ENCODE results near the gene CD63.

The CD63 gene

DNA sequence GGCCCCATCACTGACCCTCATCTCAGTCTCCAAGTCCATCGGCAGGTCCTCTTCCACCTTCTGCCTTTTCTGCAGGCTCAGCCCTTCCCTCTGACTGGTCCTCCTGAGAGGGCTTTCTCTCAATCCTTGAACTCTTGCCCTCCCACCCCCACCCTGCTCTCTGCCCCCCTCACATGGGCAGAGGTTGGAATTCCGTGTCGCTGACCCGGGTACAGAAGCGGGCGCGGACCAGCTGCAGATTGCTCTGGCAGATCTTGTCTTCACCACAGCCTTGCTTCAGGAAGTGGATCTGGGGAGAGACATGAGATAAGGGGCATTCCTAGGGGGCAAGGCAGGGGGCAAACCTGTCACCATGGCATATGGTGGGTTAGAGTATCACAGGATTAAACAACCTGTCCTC lies 33.5 kb downstream of the CD63 start:
- no peak overlapping the region for H3K4me3 Mint-ChIP-seq
- no peaks in the 10 kb centered on the region for H3K27me3 Mint-ChIP-seq
- no peaks in the 10 kb centered on the region for H3K4me1 Mint-ChIP-seq
- H3K9me3 Mint-ChIP-seq, result no peaks in the 10 kb centered on the region
- no peak for DNase-seq
- no peak for ATAC-seq
- H3K27ac Mint-ChIP-seq, result no peak overlapping the region

DNA sequence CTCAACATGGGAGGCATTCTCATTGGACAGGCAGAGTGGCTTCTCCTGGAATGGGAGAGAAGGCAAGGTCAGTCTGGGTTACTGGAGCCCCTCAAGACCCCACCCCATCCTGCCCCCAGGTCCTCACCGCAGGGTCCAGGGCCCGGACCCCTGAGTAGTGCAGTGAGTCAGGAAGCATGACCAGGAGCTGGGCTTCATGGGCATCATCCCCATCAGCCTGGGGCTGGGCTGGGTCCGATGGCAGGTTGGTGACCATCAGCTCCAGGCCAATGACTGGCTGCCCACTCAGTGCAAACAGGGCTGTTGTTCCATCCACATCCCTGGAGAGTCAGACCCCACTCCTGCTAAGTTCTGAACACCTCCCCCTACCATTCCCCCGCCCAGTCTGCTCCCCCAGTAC lies 34.2 kb downstream of the CD63 start:
- no peaks in the 10 kb centered on the region for H3K4me1 Mint-ChIP-seq
- no peaks in the 10 kb centered on the region for H3K27me3 Mint-ChIP-seq
- peak overlapping the region in 1 of 2 donors; percentile 5 for H3K27ac Mint-ChIP-seq
- no peak for ATAC-seq
- H3K9me3 Mint-ChIP-seq, result no peaks in the 10 kb centered on the region
- no peak for DNase-seq
- no peak overlapping the region for H3K4me3 Mint-ChIP-seq

DNA sequence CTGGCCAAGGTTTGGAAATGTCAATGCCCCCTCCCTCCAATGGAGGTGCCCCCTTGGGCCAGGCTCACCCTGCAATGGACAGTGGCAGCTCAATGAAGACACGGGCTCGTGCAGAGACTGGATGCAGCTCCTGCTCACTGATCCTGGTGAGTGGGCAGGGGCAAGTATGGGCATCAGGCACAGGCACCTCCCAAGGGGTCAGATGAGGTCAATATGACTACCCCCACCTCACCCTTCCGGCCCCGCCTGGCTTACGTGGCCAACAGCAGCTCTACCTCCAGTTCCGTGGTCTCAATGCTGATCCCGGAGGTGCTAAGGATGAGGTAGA lies 34.7 kb downstream of the CD63 start:
- H3K27ac Mint-ChIP-seq, result peak overlapping the region in 1 of 2 donors; percentile 46
- no peak overlapping the region for H3K4me3 Mint-ChIP-seq
- H3K9me3 Mint-ChIP-seq, result no peaks in the 10 kb centered on the region
- no peaks in the 10 kb centered on the region for H3K27me3 Mint-ChIP-seq
- H3K4me1 Mint-ChIP-seq, result no peaks in the 10 kb centered on the region
- DNase-seq, result no peak
- no peak for ATAC-seq

DNA sequence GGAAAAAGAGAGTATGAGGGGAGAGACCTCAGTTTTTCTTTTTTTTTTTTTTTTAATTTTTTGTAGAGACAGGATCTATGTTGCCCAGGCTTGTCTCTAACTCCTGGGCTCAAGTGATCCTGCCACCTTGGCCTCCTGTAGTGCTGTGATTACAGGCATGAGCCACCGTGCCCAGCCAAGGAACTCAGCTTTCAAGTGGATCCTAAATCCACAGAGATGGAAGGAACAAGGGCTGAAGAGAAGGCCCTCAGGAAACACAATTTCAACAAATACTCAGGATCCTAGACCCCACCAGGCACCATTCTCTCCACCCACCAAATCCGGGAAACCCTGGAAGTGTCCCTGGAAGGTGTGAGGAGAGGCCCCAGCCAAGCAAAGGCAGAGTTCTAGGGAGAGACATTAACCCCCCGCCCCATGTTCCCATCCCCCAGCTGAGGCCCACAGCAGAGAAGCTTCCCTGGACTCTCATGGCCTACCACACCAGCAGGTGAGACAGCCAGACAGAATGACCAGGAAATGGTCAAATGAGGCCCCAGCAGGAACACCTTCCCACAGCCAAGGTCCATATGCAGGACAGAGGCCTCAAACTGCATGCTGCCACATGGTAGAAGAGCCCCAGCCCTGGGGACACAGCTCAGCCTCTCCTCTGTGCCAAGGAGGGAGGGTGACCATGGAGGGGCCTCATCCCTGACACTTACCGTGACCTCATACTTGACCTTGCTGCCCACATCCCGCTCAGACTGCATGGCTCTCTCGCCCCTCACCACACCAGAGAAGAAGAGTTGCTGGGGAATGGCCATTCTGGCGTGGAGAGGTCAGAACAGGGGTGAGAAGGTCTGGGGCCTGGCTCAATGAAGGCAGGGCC lies 35.3 kb downstream of the CD63 start:
- DNase-seq, result no peak
- no peaks in the 10 kb centered on the region for H3K27me3 Mint-ChIP-seq
- no peak overlapping the region for H3K27ac Mint-ChIP-seq
- H3K4me1 Mint-ChIP-seq, result no peaks in the 10 kb centered on the region
- ATAC-seq, result no peak
- no peaks in the 10 kb centered on the region for H3K9me3 Mint-ChIP-seq
- no peak overlapping the region for H3K4me3 Mint-ChIP-seq

DNA sequence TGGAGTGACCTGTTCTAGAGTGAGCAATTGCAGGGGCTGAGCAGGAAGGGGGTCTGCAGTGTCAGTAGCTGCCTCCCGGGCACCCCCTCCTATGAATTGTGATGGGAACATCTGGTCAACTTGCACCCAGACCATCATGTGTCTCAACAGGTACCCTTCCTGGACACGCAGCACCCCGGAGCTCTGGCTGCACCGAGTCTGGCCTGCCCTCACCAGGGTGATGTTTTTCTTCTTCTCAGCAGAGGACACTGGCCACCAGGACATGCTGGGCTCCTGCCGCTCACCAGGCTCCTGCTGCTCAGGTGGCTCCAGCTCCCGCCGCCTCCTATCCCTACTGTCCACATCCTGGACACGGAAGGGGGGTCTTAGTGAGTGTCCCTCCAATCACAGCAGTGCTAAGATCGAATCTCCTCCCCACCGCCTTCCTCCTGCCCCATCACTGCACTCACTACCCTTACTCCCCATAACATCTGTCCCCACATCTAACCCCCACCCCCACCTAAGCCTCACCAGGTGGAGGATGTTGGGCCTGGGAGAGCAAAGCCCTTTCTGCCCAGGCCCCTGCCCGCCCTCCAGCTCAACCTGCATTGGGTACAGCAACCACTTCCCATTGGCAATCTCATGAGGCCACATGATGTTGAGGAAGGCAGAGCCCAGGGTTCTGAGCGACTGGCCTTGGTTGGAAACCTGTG lies 36.0 kb downstream of the CD63 start:
- H3K27ac Mint-ChIP-seq, result no peak overlapping the region
- H3K4me3 Mint-ChIP-seq, result no peak overlapping the region
- no peaks in the 10 kb centered on the region for H3K9me3 Mint-ChIP-seq
- no peaks in the 10 kb centered on the region for H3K27me3 Mint-ChIP-seq
- no peak for DNase-seq
- no peak for ATAC-seq
- H3K4me1 Mint-ChIP-seq, result peaks cover 5% of the 10 kb centered on the region

DNA sequence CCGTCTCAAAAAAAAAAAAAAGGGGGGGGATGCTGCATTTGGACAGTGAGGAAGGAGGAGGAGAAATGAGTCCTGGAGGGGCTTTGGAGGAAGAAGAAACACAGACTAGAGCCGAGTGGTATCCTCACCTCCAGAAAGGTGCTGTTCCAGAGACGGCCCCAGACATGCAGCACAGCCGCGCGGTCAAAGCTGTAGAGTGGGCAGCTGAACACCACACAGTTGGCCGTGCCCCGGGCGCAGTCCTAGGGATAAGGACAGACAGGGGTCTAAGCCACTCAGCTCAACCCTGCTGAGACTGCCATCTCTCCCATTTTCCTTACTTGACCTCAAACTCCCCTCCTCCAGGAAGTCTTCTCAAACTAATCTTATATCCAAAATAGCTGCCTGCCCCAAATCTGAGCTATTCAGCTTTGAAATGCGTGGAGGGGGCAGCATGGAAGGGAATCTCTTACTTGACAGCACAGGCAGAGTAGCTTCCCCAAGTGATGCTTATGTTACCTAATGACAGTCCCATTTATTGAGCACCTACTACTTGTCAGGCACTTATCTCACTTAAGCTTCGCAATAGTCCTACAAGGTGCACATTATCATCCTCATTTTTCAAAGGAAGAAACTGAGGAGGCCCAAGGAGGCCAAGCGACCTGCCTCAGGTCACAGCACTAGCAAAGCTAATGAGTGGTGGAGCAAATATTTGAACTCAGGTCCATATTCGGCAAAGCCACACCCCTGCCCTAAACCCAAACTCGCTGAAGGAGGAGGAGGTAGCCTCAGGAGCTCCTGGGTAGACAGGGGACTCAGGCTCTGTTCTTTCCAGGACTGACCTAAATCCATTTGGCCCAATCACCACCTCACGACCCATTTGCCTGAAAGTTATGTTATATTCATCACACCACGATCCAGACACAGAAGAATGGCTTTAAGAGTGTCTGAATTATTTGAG lies 39.8 kb downstream of the CD63 start:
- DNase-seq (no peak), ATAC-seq (no peak)
- Mint-ChIP-seq H3K27me3 (peaks cover 5% of the 10 kb centered on the region), H3K4me3 (no peak overlapping the region), H3K27ac (peak overlapping the region in 1 of 2 donors; percentile 73), H3K9me3 (no peaks in the 10 kb centered on the region), H3K4me1 (peaks cover 17% of the 10 kb centered on the region)

DNA sequence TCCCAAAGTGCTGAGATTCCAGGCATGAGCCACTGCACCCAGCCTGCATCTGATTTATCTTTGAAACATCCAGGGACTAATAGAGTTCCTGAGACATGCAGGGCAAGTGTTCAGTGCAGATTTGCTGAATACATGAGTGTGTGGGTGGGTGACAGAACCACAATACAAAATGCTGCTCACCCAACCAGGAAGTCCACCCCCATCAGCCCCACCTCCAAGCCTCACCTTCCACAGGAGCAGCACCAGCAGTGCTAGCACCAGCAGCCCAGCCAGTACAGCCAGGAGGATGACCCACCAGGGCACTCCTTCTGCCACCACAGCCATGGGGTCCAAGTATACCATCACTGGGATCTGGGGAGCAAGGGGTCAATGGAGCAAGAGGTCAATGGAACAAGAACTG lies 41.1 kb downstream of the CD63 start:
- Mint-ChIP-seq H3K4me1 (peaks cover 17% of the 10 kb centered on the region), H3K4me3 (peak overlapping the region in 1 of 2 donors; percentile 42), H3K27me3 (peaks cover 13% of the 10 kb centered on the region), H3K9me3 (no peaks in the 10 kb centered on the region), H3K27ac (peak overlapping the region; percentile 14 to 91)
- DNase-seq (peak; percentile 45 to 50), ATAC-seq (peak; percentile 96)

DNA sequence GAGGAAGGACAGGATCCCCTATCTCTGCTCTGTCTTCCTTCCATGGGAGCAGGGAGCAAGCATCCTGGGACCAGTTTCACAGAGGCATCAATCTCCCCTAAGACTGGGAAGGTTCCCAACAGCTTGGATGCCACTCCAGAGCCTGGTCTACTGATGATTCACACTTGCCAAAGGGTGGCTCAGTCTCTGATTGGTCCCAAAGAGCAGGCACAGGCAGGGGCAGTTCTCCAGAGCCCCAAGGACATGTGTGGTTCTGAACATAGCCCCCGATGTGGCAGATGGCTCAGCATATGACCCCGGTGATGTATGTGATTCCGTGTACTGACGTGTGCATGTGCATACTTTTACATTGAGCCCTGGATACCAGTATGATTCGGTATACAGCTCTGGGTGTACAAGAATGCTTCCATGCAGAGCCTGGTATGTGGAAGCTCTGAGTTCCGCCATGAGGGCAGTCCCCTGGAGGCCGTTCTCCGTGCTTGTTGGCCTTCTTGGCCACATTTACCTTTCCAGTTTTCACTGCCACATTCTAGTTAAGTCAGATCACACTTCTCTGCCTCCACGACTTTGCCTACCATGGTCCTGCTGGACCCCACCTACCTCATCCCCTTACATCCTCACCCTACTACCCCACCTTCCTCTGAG lies 42.3 kb downstream of the CD63 start:
- H3K27ac Mint-ChIP-seq, result no peak overlapping the region
- no peaks in the 10 kb centered on the region for H3K9me3 Mint-ChIP-seq
- no peak for ATAC-seq
- H3K4me3 Mint-ChIP-seq, result no peak overlapping the region
- DNase-seq, result no peak
- peaks cover 23% of the 10 kb centered on the region for H3K27me3 Mint-ChIP-seq
- peaks cover 23% of the 10 kb centered on the region for H3K4me1 Mint-ChIP-seq

DNA sequence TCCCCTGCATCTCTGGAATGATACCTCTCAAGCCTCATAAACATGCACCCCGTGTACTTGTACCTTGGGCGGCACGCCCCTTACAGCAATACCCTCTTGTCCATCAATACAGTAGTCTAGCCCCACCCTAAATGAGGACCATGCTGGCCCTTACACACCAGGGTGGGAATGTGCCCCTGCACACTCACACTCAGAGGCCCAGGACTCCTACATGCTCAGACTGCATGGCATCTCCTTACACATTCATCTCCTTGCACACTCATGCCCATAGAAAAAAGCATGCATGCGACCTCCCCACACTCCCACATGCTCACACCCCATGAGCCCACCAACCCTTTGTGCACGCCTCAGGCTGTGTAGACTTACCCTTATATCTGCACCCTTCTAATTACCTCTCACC lies 43.1 kb downstream of the CD63 start:
- DNase-seq, result no peak
- Mint-ChIP-seq H3K4me1 (peaks cover 31% of the 10 kb centered on the region), H3K27me3 (peaks cover 31% of the 10 kb centered on the region), H3K27ac (no peak overlapping the region), H3K9me3 (no peaks in the 10 kb centered on the region), H3K4me3 (no peak overlapping the region)
- ATAC-seq, result no peak

DNA sequence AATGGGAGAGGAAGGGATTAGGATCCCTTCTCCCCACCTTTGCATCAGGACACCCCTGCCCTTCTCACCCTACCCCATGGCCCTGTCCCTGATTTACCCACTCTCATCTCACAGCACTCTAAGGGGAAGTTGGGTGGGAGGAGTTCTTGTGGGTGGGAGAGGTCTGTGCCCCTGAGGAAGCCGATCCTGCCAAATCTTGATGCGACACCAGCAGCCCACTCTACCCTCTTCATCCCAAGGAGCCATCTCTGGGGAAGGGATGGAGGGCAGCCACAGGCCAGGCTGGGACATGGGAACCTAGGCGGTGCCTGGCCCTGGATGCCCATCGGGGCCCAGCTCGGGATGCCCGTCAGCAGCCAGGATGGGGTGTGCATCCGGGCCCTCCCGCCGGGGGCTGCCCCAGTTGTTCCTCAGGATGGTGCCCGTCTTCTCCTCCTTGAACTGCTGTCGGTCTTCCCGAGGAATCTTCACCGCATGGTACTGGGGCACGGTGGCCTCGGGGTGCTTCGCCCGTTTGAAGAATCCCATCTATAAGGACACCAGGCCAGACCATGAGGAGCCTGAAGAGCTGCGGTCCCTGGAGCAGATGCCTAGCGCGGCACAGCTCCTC lies 43.9 kb downstream of the CD63 start:
- Mint-ChIP-seq H3K4me1 (peaks cover 32% of the 10 kb centered on the region), H3K9me3 (no peaks in the 10 kb centered on the region), H3K4me3 (no peak overlapping the region), H3K27me3 (peaks cover 33% of the 10 kb centered on the region), H3K27ac (no peak overlapping the region)
- DNase-seq, result no peak
- no peak for ATAC-seq

DNA sequence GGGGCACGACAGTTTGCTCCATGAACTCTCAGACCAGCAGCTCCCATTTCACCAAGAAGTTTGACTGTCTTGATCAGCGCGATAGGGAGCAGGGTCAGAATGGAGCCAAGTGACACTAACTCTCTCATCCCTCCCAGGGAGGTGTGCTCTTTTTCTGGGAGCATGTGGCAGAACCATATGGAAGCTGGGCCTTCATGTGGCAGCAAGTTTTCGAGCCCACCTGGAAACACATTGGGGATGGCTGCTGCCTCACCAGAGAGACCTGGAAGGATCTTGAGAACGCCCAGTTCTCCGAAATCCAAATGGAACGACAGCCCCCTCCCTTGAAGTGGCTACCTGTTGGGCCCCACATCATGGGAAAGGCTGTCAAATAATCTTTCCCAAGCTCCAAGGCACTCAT lies 45.1 kb downstream of the CD63 start:
- peaks cover 32% of the 10 kb centered on the region for H3K4me1 Mint-ChIP-seq
- H3K27ac Mint-ChIP-seq, result no peak overlapping the region
- H3K9me3 Mint-ChIP-seq, result no peaks in the 10 kb centered on the region
- H3K27me3 Mint-ChIP-seq, result peaks cover 33% of the 10 kb centered on the region
- ATAC-seq, result no peak
- DNase-seq, result no peak
- no peak overlapping the region for H3K4me3 Mint-ChIP-seq

DNA sequence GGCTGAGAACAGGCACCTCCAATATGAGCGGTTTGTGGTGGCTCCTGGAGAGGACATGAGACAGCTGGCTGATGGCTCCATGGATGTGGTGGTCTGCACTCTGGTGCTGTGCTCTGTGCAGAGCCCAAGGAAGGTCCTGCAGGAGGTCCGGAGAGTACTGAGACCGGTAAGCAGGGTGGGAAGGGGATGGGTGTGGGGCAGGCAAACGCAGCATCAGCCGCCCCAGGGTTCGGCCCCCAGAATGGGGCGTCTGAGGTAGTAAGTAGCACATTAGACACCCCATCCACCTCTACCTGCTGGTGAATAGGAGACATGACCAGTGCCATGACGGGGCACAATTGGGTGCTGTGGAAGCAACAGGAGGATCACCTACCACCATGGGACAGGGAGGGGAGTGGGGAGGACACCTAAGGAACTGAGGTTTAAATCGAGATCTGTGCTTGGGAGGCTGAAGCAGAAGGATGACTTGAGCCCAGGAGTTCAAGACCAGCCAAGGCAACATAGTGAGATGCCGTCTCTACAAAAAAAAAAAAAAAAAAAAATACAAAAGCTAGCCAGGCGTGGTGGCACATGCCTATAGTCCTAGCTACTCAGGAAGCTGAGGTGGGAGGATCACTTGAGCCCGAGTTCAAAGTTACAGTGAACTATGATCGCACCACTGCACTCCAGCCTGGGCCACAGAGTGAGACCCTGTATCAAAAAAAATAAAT lies 46.6 kb downstream of the CD63 start:
- no peak overlapping the region for H3K27ac Mint-ChIP-seq
- H3K4me1 Mint-ChIP-seq, result peaks cover 21% of the 10 kb centered on the region
- no peak overlapping the region for H3K4me3 Mint-ChIP-seq

DNA sequence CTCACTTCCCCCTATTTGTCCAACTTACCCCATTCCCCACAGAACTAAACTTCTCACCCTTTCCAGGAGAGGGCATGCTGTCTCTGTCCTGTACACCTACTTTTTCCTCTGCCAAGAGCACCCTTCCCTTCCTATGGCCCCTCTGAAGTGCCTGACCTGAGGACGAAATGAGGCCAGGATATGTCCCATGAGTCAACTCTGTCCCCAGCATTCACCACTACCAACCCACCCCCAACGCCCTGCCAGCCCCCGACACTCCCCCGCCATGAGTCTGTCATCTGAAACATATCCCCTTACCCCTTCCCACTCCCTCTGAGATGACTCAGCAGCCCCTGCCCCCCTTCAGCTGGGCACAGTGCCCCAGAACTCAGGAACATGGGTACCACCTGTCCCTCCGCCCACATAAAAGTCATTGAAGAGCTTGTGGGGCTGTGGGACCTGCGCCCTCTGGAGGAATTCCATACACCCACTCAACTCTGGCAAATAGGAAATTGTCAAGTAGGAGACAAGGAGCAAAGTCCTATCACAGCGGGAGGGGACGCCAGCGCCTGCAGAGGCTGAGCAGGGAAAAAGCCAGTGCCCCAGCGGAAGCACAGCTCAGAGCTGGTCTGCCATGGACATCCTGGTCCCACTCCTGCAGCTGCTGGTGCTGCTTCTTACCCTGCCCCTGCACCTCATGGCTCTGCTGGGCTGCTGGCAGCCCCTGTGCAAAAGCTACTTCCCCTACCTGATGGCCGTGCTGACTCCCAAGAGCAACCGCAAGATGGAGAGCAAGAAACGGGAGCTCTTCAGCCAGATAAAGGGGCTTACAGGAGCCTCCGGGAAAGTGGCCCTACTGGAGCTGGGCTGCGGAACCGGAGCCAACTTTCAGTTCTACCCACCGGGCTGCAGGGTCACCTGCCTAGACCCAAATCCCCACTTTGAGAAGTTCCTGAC lies 47.4 kb downstream of the CD63 start:
- Mint-ChIP-seq H3K27me3 (peaks cover 33% of the 10 kb centered on the region), H3K4me3 (peak overlapping the region in 1 of 2 donors; percentile 54), H3K27ac (no peak overlapping the region), H3K9me3 (no peaks in the 10 kb centered on the region), H3K4me1 (peaks cover 14% of the 10 kb centered on the region)
- DNase-seq (no peak), ATAC-seq (peak; percentile 70)

More for the DNA sequence above, 46.6 kb downstream of the CD63 start:
- ATAC-seq (no peak), DNase-seq (no peak)
- Mint-ChIP-seq H3K27me3 (peaks cover 33% of the 10 kb centered on the region), H3K9me3 (no peaks in the 10 kb centered on the region)
